GM18505 (cell line): ENCODE measurements around the gene LHFPL6.

ENCODE experiments used
- ATAC-seq: cut with Tn5 transposase; IDR thresholded peaks from one replicate; pipeline ENCODE4 v1.9.1; 2021; ENCODE audit not compliant: unreplicated experiment
- POLR2A ChIP-seq: IDR thresholded peaks from 4 replicates; pipeline ENCODE4 v1.6.1; 2011; ENCODE audit warnings: borderline replicate concordance; ENCODE audit not compliant: insufficient read depth, insufficient read length; ENCODE audit errors: extremely low read depth

The LHFPL6 gene

DNA sequence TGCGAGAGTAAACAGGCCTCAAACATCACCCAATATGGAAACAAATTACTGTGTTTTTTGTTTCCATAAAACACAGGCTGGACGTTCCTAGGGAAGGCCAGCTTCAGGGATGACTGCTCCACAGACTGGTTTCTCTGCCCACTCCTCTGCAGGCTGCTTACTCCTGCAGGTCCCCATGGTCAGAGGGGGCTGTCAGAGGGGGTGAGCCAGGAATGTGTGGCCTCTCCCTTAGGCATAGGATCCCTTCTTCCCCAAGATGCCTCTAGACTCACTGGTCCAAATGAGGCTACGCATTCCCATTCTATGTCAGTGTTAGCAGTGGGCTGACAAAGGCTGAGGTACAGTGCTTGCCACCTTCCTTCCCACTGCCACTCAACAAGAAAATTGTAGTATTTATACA is 229.8 kb downstream of the LHFPL6 start:
- no peak for ATAC-seq
- TF ChIP-seq POLR2A: no peak

DNA sequence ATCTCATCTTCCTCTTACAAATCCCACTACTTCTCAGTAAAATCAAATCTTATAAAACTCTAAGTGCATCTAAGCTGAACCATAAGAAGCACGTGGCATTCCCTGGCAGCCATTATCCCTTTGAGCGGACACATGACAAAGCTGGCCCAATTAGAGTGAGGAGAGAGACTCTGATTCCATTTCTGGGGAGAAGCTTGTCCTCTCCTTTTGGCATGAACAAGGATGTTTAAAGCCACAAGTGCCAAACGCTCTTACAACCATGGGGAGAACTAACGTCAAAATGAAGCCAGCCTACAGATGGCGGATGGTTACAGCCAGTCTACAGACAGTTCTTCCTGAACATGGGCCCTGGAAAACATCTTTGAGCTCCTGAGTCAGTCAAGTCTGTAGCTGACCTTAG is 231.3 kb downstream of the LHFPL6 start:
- ATAC-seq: no peak
- no peak for TF ChIP-seq POLR2A

DNA sequence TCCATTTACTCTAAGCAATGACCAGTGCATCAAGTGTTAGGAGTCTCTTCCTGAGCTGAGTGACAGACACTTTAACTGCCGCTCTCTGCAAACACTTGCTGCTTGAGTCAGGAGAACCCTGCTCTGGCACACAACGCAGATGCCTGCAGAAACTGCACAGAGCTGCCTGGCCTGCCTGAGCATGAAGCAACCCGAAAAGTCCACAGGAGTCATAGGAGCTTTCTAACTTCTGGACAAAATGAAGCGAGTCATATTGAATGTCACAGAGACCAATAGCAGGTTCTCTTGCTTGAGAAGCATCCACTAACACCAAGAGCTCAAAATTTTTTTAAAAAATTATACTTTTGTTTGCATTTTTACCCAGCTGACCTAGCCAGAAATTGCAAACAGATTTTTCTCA is 232.4 kb downstream of the LHFPL6 start:
- TF ChIP-seq POLR2A: no peak
- no peak for ATAC-seq

DNA sequence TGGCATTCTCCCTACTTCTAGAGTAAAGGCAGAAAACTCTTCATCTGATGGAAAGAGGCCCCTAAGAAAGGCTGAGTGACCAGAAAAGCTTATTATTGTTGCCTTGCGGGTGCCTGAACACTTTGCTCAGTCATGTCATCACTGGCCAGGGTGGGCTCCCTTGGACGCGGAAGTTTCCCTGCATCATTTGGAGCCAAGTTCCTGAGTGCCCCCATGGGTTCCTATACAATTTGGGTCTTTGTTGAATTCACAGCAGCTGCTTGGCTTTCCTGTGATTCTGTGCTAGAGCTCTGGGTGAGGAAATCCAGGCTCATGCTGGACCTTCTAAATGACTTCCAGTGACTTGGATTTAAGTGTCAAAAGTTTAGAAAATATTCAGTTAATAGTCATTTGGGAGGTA is 232.9 kb downstream of the LHFPL6 start:
- ATAC-seq: no peak
- no peak for TF ChIP-seq POLR2A

DNA sequence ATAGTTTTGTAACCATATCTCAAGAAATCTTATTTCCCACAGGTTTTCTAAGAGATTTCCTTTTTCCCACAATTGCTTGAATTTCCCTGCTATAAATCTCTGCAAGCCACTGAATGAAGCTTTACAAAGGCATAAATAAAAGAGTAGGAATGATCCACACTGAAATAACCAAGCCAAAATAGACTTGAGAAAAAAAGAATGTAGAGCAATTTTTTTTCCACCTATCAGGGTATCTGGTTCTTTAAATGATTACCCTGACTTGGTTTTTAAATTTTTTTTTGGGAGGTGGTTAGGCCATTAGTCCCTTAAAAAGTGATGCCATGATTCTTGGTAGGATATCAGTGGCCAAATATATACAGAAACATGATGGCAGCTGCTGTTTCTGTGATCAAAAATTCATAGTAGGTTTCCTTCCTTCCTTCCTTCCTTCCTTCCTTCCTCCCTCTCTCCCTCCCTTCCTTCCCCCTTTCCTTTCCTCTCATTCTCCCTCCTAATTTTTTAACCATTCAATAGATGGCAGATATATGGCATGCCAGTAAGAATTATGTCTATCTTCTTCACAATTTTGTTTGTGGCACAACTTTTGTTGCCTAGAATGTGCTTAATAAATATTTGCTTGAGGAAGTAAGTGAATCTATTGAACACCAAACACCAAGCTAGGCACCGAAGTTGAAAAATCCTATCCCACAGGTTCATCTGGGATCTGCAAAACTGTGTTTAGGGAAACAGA is 233.7 kb downstream of the LHFPL6 start:
- ATAC-seq: no peak
- no peak for TF ChIP-seq POLR2A

DNA sequence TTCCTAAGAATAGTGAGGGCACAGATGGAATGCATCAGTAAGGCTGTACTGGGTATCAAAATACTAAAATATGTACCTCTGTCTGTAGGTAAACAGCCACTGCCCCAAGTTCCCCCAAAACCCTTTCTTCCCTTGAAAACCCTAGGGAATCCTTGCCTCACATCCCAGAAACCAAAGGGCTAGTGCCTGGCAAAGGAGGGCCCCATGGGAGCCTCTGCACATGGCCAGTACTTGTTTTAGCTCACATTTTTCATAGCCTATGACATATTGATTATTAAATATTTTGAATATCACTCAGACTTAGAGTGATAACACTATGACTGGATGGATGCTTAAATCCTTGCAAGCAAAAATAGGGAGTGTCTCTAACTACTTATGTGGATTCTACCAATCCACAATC is 237.1 kb downstream of the LHFPL6 start:
- no peak for TF ChIP-seq POLR2A
- no peak for ATAC-seq

DNA sequence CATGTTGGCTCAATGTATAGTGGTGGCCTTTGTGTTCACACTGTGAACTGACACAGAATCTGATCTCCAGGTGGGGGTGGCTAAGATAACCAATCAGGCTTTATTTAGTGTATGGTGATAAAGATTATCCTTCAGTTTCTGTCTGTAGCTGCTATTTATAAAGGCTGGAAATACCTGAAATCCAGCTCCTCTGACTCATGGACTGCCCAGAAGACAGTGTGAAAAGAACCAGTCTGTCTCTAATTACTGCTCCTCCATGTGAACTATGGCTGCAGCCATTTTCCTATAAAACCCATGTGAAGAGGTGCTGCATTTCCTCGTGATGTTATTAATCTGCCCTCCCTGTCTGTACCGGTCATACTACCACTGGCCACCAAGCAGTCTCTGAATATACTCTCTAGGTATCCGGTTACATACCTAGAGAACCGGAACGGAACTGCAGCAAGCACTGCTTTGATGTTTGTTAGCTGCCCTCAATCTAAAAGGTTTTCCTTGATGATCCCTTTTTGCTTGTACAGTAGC is 238.0 kb downstream of the LHFPL6 start:
- no peak for TF ChIP-seq POLR2A
- ATAC-seq: no peak

DNA sequence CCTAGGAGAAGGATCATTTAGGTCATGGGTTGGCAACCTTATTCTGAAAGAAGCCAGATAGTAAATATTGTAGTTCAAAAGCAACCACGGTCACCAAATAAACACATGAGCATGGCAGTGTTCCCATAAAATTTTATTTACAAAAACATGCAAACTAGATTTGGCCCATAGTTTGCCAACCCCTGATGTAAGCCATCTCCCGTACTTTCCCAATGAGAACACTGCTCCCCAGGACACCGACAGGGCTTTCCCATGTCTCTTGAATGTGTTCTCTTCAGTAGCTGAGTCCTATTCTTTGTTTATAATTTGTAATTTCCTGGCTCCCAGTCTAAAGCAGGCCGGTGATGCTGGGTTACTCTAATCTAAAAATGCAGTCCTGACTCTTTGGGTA is 239.6 kb downstream of the LHFPL6 start:
- TF ChIP-seq POLR2A: no peak
- ATAC-seq: no peak

DNA sequence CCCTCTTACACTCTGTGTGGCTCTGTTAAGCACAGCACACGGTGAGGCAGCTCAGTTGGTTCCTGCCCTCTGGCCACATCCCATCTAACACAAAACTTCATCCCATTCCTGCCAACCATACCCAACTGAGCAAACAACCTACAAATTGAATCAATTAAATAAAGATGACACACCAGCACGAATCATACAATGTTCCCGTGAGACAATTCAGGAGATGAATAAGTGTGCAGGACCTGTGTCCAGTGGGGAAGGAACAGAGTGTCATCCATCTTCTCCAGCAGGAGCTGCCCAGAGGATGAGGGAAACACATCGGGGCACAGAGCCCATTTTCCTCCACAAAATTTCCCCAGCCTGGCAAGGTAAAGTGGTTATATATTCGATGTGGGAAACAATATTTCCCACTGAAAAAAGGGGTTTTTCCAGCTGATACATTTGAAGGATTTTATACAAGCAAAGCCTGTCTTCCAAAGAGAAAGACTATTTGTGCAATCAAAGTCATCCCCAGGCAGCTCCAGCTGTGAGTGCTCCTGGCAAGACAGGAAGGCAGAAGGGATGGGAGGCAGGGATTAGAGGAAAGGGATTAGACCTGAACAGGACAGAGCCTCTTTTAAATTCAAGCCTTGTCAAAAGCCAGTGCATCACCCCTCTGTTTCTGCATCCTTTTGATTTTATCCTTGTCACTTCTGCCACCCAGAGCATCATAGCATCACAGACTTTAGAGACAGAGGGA is 240.2 kb downstream of the LHFPL6 start:
- ATAC-seq: no peak

DNA sequence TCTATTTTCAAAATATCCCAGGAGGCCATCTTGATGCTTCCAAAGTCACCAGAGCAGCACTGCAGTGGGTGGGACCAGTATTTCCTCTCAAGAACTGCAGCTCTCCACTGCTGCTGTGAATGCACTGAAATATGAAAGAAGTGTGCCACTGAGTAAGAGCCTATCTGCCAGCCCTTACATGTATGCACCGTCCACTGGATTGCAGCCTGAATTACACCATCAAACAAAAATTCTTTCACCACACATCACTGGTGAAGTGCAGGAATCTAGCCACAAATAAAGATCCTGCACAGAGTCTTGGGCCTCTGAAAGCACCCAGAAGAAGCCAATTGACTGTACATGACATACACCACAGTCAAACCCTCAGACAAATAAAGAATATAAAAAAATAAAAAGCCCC is 249.0 kb downstream of the LHFPL6 start:
- no peak for ATAC-seq
- no peak for TF ChIP-seq POLR2A

More for the DNA sequence above, 240.2 kb downstream of the LHFPL6 start:
- TF ChIP-seq POLR2A: no peak

DNA sequence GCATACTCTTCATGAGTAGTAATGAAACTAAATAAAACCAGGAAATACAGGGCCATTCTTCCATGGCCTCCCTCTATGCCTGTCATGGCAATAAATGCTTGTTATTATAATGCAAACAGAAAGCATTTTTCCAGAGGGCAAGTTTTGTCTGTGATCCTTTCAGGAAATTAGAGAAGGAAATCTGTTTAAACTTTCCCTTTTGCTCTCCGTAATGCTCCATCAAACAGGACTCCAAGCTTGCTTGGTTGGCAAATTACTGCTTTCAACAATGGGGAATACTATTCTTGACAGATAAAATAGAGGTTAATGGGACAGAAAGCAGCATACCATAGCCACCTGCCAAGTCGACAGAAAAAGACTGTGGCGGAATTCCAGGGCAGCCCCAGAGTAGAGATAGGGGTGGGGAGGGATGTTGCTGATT is 252.5 kb downstream of the LHFPL6 start:
- ATAC-seq: no peak
- no peak for TF ChIP-seq POLR2A

DNA sequence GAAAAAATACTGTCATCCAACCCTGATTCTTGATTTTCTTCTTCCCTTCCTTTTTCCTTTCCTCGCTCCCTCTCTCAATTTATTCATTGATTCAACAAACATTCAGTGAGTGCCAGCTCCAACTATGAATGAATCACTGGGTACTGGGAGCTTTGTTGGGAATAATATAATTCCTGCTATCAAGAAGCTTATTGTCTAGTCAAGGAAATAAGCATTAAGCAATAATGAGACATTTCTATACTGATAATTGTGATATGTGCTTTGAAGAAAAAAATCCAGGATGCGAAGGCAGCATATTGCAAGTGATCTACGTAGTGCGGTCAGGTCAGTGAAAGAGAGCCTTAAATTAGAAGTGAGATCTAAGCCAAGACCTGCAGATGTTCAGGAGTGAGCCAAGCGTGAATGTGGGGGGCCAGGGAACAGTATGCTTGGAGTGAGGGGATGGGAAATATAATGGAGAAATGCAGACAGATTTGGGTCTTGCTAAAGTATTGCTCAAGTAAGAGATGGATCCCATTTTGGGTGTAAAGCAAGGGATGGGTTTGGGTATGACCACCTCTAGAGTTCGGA is 253.5 kb downstream of the LHFPL6 start:
- no peak for ATAC-seq

DNA sequence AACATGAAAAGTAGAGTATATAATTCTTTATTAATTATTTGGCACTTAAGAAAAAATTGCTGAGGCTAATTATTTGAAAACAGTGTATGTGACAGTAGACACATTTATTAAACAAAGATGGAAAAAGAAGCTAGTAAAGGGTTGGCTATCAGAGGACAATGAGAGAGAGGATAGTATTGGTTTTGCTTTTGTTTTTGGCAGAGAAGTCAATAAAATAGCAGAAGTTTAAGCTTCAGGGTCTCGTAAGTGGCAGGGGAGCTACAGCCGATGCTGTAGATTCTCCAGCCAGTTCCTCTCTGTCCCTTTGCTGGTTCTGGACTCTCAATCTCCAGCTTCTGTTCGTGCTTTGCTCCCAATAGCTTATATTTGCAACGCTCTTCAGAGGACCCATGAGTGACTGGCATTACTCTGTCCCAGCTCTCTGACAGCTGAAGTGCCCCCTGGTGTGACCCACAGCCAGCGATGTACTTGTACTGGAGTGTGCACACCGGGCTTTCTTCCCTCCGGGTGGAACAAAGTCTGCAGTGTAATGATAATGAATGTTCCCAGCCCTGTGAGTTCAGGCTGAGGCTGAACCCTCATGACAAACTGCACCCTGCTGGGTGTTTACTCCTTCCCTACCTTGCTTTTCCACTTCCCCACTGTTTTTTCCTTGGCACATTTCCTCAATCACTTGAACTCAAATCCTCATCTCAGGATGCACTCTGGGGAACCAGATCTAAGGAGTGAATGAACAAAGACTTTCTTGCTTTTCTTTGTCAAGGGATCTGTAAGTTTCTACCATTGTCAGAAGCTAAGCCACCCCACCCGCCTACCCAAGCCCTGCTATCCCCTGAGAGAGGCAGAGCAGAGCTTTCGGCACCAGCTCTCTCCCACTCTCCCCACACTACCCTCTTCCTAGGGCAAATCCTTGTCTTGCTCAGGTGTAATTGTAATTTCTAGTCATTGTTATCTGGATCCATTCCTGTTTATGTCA is 254.8 kb downstream of the LHFPL6 start:
- ATAC-seq: no peak
- TF ChIP-seq POLR2A: no peak

More for the DNA sequence above, 253.5 kb downstream of the LHFPL6 start:
- no peak for TF ChIP-seq POLR2A
